ENCODE results near the gene NXPE3.
A peak's percentile ranks its signal among the peaks of the same experiment; 100 is the strongest.

The NXPE3 gene

GRCh38 chr3:101842935-101843330 lies 63.9 kb downstream of the NXPE3 start:
- 100% methylated on average over 1 of the region's 3 CpGs; no CpG with 5 or more reads in 1 of the 2 experiments for WGBS, 2 experiments (ENCODE audit: insufficient coverage in 2 of 2)
- no peak overlapping the region for H3K27ac ChIP-seq (ENCODE audit: low read depth, low read length, severe bottlenecking)
- H3K4me3 ChIP-seq (ENCODE audit: extremely low read depth, insufficient read depth, low read length, poor library complexity, severe bottlenecking), result no peak overlapping the region
- peaks cover 6% of the 10 kb centered on the region for H3K4me1 ChIP-seq (ENCODE audit: control insufficient read depth, insufficient read depth, low read length, poor library complexity, severe bottlenecking)
- H3K36me3 ChIP-seq (ENCODE audit: control insufficient read depth, insufficient read depth, low read length), result no peaks in the 10 kb centered on the region
- H3K9me3 ChIP-seq (ENCODE audit: control insufficient read depth, low read length), result no peaks in the 10 kb centered on the region

- no peaks in the 10 kb centered on the region for H3K9me3 ChIP-seq (ENCODE audit: control insufficient read depth, low read length)
- H3K4me3 ChIP-seq (ENCODE audit: extremely low read depth, insufficient read depth, low read length, poor library complexity, severe bottlenecking), result no peak overlapping the region
- no peak overlapping the region for H3K27ac ChIP-seq (ENCODE audit: low read depth, low read length, severe bottlenecking)
- H3K4me1 ChIP-seq (ENCODE audit: control insufficient read depth, insufficient read depth, low read length, poor library complexity, severe bottlenecking), result peaks cover 6% of the 10 kb centered on the region
- no CpG with 5 or more reads among the region's 2 CpGs for WGBS, 2 experiments (ENCODE audit: insufficient coverage in 2 of 2)
- no peaks in the 10 kb centered on the region for H3K36me3 ChIP-seq (ENCODE audit: control insufficient read depth, insufficient read depth, low read length)
These were observed 66.4 kb downstream of the NXPE3 start for GRCh38 chr3:101845425-101845824.

GRCh38 chr3:101846709-101847108 lies 67.7 kb downstream of the NXPE3 start:
- peaks cover 6% of the 10 kb centered on the region for H3K4me1 ChIP-seq (ENCODE audit: control insufficient read depth, insufficient read depth, low read length, poor library complexity, severe bottlenecking)
- WGBS, 2 experiments (ENCODE audit: insufficient coverage in 2 of 2), result 80 to 82% methylated on average over 2 of the region's 2 CpGs
- no peak overlapping the region for H3K4me3 ChIP-seq (ENCODE audit: extremely low read depth, insufficient read depth, low read length, poor library complexity, severe bottlenecking)
- no peak overlapping the region for H3K27ac ChIP-seq (ENCODE audit: low read depth, low read length, severe bottlenecking)
- H3K9me3 ChIP-seq (ENCODE audit: control insufficient read depth, low read length), result no peaks in the 10 kb centered on the region
- H3K36me3 ChIP-seq (ENCODE audit: control insufficient read depth, insufficient read depth, low read length), result peaks cover under 1% of the 10 kb centered on the region

- no peaks in the 10 kb centered on the region for H3K9me3 ChIP-seq (ENCODE audit: control insufficient read depth, low read length)
- H3K4me1 ChIP-seq (ENCODE audit: control insufficient read depth, insufficient read depth, low read length, poor library complexity, severe bottlenecking), result peaks cover 1% of the 10 kb centered on the region
- H3K4me3 ChIP-seq (ENCODE audit: extremely low read depth, insufficient read depth, low read length, poor library complexity, severe bottlenecking), result no peak overlapping the region
- H3K27ac ChIP-seq (ENCODE audit: low read depth, low read length, severe bottlenecking), result no peak overlapping the region
- peaks cover 7% of the 10 kb centered on the region for H3K36me3 ChIP-seq (ENCODE audit: control insufficient read depth, insufficient read depth, low read length)
- WGBS, 2 experiments (ENCODE audit: insufficient coverage in 2 of 2), result 100% methylated on average over 3 of the region's 3 CpGs
These were observed 68.3 kb downstream of the NXPE3 start for GRCh38 chr3:101847328-101847727.

GRCh38 chr3:101848326-101848725 lies 69.3 kb downstream of the NXPE3 start:
- Histone ChIP-seq H3K4me3 (ENCODE audit: extremely low read depth, insufficient read depth, low read length, poor library complexity, severe bottlenecking) (peak overlapping the region; percentile 89), H3K27ac (ENCODE audit: low read depth, low read length, severe bottlenecking) (peak overlapping the region; percentile 86), H3K9me3 (ENCODE audit: control insufficient read depth, low read length) (no peaks in the 10 kb centered on the region), H3K36me3 (ENCODE audit: control insufficient read depth, insufficient read depth, low read length) (peaks cover 17% of the 10 kb centered on the region), H3K4me1 (ENCODE audit: control insufficient read depth, insufficient read depth, low read length, poor library complexity, severe bottlenecking) (no peaks in the 10 kb centered on the region)
- no CpG with 5 or more reads among the region's 3 CpGs for WGBS, 2 experiments (ENCODE audit: insufficient coverage in 2 of 2)

GRCh38 chr3:101848754-101849713 lies 70.0 kb downstream of the NXPE3 start, which contains the start of gene NFKBIZ:
TSS of gene NFKBIZ (plus strand) at chr3:101849514. CDS start at chr3:101849629, 115 bp downstream.
- no peaks in the 10 kb centered on the region for H3K9me3 ChIP-seq (ENCODE audit: control insufficient read depth, low read length)
- WGBS, 2 experiments (ENCODE audit: insufficient coverage in 2 of 2), result 1 to 4% methylated on average over 45 to 79 of the region's 95 CpGs
- H3K27ac ChIP-seq (ENCODE audit: low read depth, low read length, severe bottlenecking), result peak within 1 kb of the TSS; percentile 86
- peak within 1 kb of the TSS; percentile 89 for H3K4me3 ChIP-seq (ENCODE audit: extremely low read depth, insufficient read depth, low read length, poor library complexity, severe bottlenecking)
- H3K4me1 ChIP-seq (ENCODE audit: control insufficient read depth, insufficient read depth, low read length, poor library complexity, severe bottlenecking), result no peaks in the 10 kb centered on the region
- H3K36me3 ChIP-seq (ENCODE audit: control insufficient read depth, insufficient read depth, low read length), result peaks cover 24% of the 10 kb centered on the region

- WGBS, 2 experiments (ENCODE audit: insufficient coverage in 2 of 2), result 0% methylated on average over 30 to 47 of the region's 67 CpGs
- H3K27ac ChIP-seq (ENCODE audit: low read depth, low read length, severe bottlenecking), result peak overlapping the region; percentile 62
These were observed 70.8 kb downstream of the NXPE3 start for GRCh38 chr3:101849714-101850245.

GRCh38 chr3:101850246-101851051 lies 71.4 kb downstream of the NXPE3 start:
- Histone ChIP-seq H3K9me3 (ENCODE audit: control insufficient read depth, low read length) (no peaks in the 10 kb centered on the region), H3K27ac (ENCODE audit: low read depth, low read length, severe bottlenecking) (peak overlapping the region; percentile 62), H3K4me1 (ENCODE audit: control insufficient read depth, insufficient read depth, low read length, poor library complexity, severe bottlenecking) (no peaks in the 10 kb centered on the region), H3K36me3 (ENCODE audit: control insufficient read depth, insufficient read depth, low read length) (peaks cover 38% of the 10 kb centered on the region), H3K4me3 (ENCODE audit: extremely low read depth, insufficient read depth, low read length, poor library complexity, severe bottlenecking) (peak overlapping the region; percentile 89)
- 1 to 3% methylated on average over 13 to 15 of the region's 19 CpGs for WGBS, 2 experiments (ENCODE audit: insufficient coverage in 2 of 2)

More at GRCh38 chr3:101849714-101850245, 70.8 kb downstream of the NXPE3 start:
- Histone ChIP-seq H3K36me3 (ENCODE audit: control insufficient read depth, insufficient read depth, low read length) (peaks cover 32% of the 10 kb centered on the region), H3K9me3 (ENCODE audit: control insufficient read depth, low read length) (no peaks in the 10 kb centered on the region), H3K4me1 (ENCODE audit: control insufficient read depth, insufficient read depth, low read length, poor library complexity, severe bottlenecking) (no peaks in the 10 kb centered on the region), H3K4me3 (ENCODE audit: extremely low read depth, insufficient read depth, low read length, poor library complexity, severe bottlenecking) (peak overlapping the region; percentile 89)

- Histone ChIP-seq H3K9me3 (ENCODE audit: control insufficient read depth, low read length) (no peaks in the 10 kb centered on the region), H3K4me3 (ENCODE audit: extremely low read depth, insufficient read depth, low read length, poor library complexity, severe bottlenecking) (peak overlapping the region; percentile 89), H3K27ac (ENCODE audit: low read depth, low read length, severe bottlenecking) (no peak overlapping the region), H3K36me3 (ENCODE audit: control insufficient read depth, insufficient read depth, low read length) (peaks cover 46% of the 10 kb centered on the region), H3K4me1 (ENCODE audit: control insufficient read depth, insufficient read depth, low read length, poor library complexity, severe bottlenecking) (no peaks in the 10 kb centered on the region)
- WGBS, 2 experiments (ENCODE audit: insufficient coverage in 2 of 2), result 80 to 100% methylated on average over 1 to 2 of the region's 5 CpGs
These were observed 72.2 kb downstream of the NXPE3 start for GRCh38 chr3:101851072-101851770.

All from mesodermal cell (in vitro differentiated cells).